Large intestine (tissue), 3 donors: Measurements from ENCODE around the gene CD248. TPM values are rescaled to one million over a fixed set of nuclear protein-coding genes. Genes with fewer than 3 reads are reported as not detected.
A peak's percentile ranks its signal among the peaks of the same experiment; 100 is the strongest.
"Not testable (repeated sequence)": the region's sequence is repeated elsewhere in the genome, so short reads cannot be mapped to it uniquely, and the experiment has no call there.

Experiments used
- DNase-seq, 2 donors: peaks; one replicate each; pipeline versions ENCODE4 v3.0.0 to v3.0.0-alpha.2; 2013
- H3K27ac ChIP-seq: one replicate; pipeline ENCODE4 v1.5.1; 2013; ENCODE audit warnings: low read length
- H3K27me3 ChIP-seq: 2 replicates; pipeline ENCODE4 v1.6.1; 2013; ENCODE audit warnings: low read length; ENCODE audit not compliant: control insufficient read depth, insufficient read depth
- H3K36me3 ChIP-seq: 2 replicates; pipeline ENCODE4 v1.6.1; 2013; ENCODE audit warnings: low read length; ENCODE audit not compliant: control insufficient read depth, insufficient read depth
- H3K4me1 ChIP-seq: one replicate; pipeline ENCODE4 v1.6.1; 2013; ENCODE audit warnings: low read length; ENCODE audit not compliant: control insufficient read depth, insufficient read depth
- H3K4me3 ChIP-seq: one replicate; pipeline ENCODE4 v1.5.1; 2013; ENCODE audit warnings: low read length
- H3K9me3 ChIP-seq: one replicate; pipeline ENCODE4 v1.6.1; 2013; ENCODE audit warnings: mild to moderate bottlenecking, low read depth, low read length, moderate library complexity; ENCODE audit not compliant: control insufficient read depth
- WGBS: methylation state at CpG from one replicate; pipeline ENCODE4 v1.1.5; 2013; ENCODE audit warnings: low lambda C conversion rate; ENCODE audit not compliant: insufficient coverage; 5-methylcytosine and 5-hydroxymethylcytosine counted together
- polyA plus RNA-seq: library from polyadenylated mRNA; unstranded; fragments of 120-200 nt; gene quantifications from one replicate; pipeline ENCODE4 v1.2.1, GENCODE V29; 2013

The CD248 gene
- polyA plus RNA-seq, 1 donor: 24.6 TPM

GRCh38 chr11:66280428-66280827, 36.4 kb downstream of the CD248 start:
- no CpG with 5 or more reads among the region's 14 CpGs for WGBS
- Histone ChIP-seq H3K27ac (no peak overlapping the region), H3K9me3 (no peaks in the 10 kb centered on the region), H3K27me3 (peaks cover 8% of the 10 kb centered on the region), H3K4me3 (no peak overlapping the region), H3K4me1 (peaks cover 10% of the 10 kb centered on the region), H3K36me3 (peaks cover 36% of the 10 kb centered on the region)
- DNase-seq: no peak

- 74% methylated on average over 2 of the region's 15 CpGs for WGBS
- Histone ChIP-seq H3K27me3 (peaks cover 8% of the 10 kb centered on the region), H3K4me3 (peak overlapping the region; percentile 7), H3K9me3 (no peaks in the 10 kb centered on the region), H3K36me3 (peaks cover 35% of the 10 kb centered on the region), H3K27ac (no peak overlapping the region), H3K4me1 (peaks cover 10% of the 10 kb centered on the region)
- DNase-seq: no peak
These were observed 37.6 kb downstream of the CD248 start for GRCh38 chr11:66279092-66279734.

GRCh38 chr11:66278363-66279091, 38.3 kb downstream of the CD248 start:
- H3K27ac ChIP-seq: no peak overlapping the region
- no peak for DNase-seq
- peak overlapping the region; percentile 9 for H3K4me3 ChIP-seq
- no peaks in the 10 kb centered on the region for H3K9me3 ChIP-seq
- peaks cover 10% of the 10 kb centered on the region for H3K4me1 ChIP-seq
- WGBS: no CpG with 5 or more reads among the region's 45 CpGs
- H3K27me3 ChIP-seq: peaks cover 8% of the 10 kb centered on the region
- peaks cover 36% of the 10 kb centered on the region for H3K36me3 ChIP-seq

GRCh38 chr11:66277471-66278362, 39.1 kb downstream of the CD248 start, which contains the start of gene CNIH2:
Gene CNIH2 (plus strand): TSS chr11:66278175. CDS start chr11:66278457, 282 bp downstream.
- peak; percentile 58 to 84 for DNase-seq
- no CpG with 5 or more reads among the region's 84 CpGs for WGBS
- Histone ChIP-seq H3K4me1 (peaks cover 10% of the 10 kb centered on the region), H3K27me3 (peaks cover 8% of the 10 kb centered on the region), H3K9me3 (no peaks in the 10 kb centered on the region), H3K27ac (peak within 1 kb of the TSS; percentile 56), H3K4me3 (peak within 1 kb of the TSS; percentile 22), H3K36me3 (peaks cover 38% of the 10 kb centered on the region)

- peaks cover 44% of the 10 kb centered on the region for H3K36me3 ChIP-seq
- H3K9me3 ChIP-seq, H3K4me1 ChIP-seq, H3K27ac ChIP-seq, DNase-seq, H3K4me3 ChIP-seq, H3K27me3 ChIP-seq: not testable (repeated sequence)
- WGBS: no CpG with 5 or more reads among the region's 4 CpGs
These were observed 39.8 kb downstream of the CD248 start for GRCh38 chr11:66277064-66277463.

GRCh38 chr11:66276619-66277018, 40.2 kb downstream of the CD248 start:
- H3K27me3 ChIP-seq, H3K27ac ChIP-seq, H3K4me1 ChIP-seq, H3K9me3 ChIP-seq, DNase-seq, H3K4me3 ChIP-seq: not testable (repeated sequence)
- WGBS: no CpG with 5 or more reads among the region's 13 CpGs
- H3K36me3 ChIP-seq: peaks cover 49% of the 10 kb centered on the region

- no peak overlapping the region for H3K4me3 ChIP-seq
- no peaks in the 10 kb centered on the region for H3K9me3 ChIP-seq
- WGBS: no CpG with 5 or more reads among the region's 14 CpGs
- DNase-seq: no peak
- H3K36me3 ChIP-seq: peaks cover 51% of the 10 kb centered on the region
- peaks cover 8% of the 10 kb centered on the region for H3K4me1 ChIP-seq
- no peak overlapping the region for H3K27ac ChIP-seq
- H3K27me3 ChIP-seq: peaks cover 8% of the 10 kb centered on the region
These were observed 40.7 kb downstream of the CD248 start for GRCh38 chr11:66275984-66276612.

- Histone ChIP-seq H3K27me3 (peaks cover 8% of the 10 kb centered on the region), H3K27ac (no peak overlapping the region), H3K4me3 (no peak overlapping the region), H3K4me1 (peaks cover 8% of the 10 kb centered on the region), H3K9me3 (no peaks in the 10 kb centered on the region), H3K36me3 (peaks cover 55% of the 10 kb centered on the region)
- no peak for DNase-seq
- no CpG with 5 or more reads among the region's 8 CpGs for WGBS
These were observed 41.4 kb downstream of the CD248 start for GRCh38 chr11:66275396-66275795.

- no peak for DNase-seq
- peaks cover 56% of the 10 kb centered on the region for H3K36me3 ChIP-seq
- H3K4me3 ChIP-seq: no peak overlapping the region
- peaks cover 8% of the 10 kb centered on the region for H3K27me3 ChIP-seq
- no CpG with 5 or more reads among the region's 1 CpG for WGBS
- no peaks in the 10 kb centered on the region for H3K9me3 ChIP-seq
- H3K4me1 ChIP-seq: peaks cover 12% of the 10 kb centered on the region
- H3K27ac ChIP-seq: no peak overlapping the region
These were observed 42.6 kb downstream of the CD248 start for GRCh38 chr11:66274219-66274618.

GRCh38 chr11:66272596-66272995, 44.2 kb downstream of the CD248 start:
- no peak overlapping the region for H3K4me3 ChIP-seq
- no peak overlapping the region for H3K27ac ChIP-seq
- H3K4me1 ChIP-seq: peaks cover 12% of the 10 kb centered on the region
- peaks cover 2% of the 10 kb centered on the region for H3K9me3 ChIP-seq
- no CpG with 5 or more reads among the region's 2 CpGs for WGBS
- peaks cover 56% of the 10 kb centered on the region for H3K36me3 ChIP-seq
- DNase-seq: no peak
- no peaks in the 10 kb centered on the region for H3K27me3 ChIP-seq
